ENCODE measurements around the gene ADM5. TPM values are rescaled to one million over a fixed set of nuclear protein-coding genes. Genes with fewer than 3 reads are reported as not detected.
A peak's percentile ranks its signal among the peaks of the same experiment; 100 is the strongest.

ADM5 gene
- total RNA-seq, 1 experiment from 2014 or later = 4.7 TPM

- no TSS peak for BruUV-seq (replicated peaks)
- intact Hi-C loops (cut with micrococcal nuclease; ENCODE audit: unreplicated experiment) (no loop called here), in situ Hi-C loops (cut with HindIII; ENCODE audit: low pct_unique_long_range_greater_than_20kb, low sequenced_read_pairs) (no loop called here)
- Histone ChIP-seq H3K9me3 (ENCODE audit: control insufficient read depth, insufficient read depth, low read depth, low read length) (no peaks in the 10 kb centered on the region), H3K36me3 (ENCODE audit: control insufficient read depth, insufficient read depth, low read length) (no peaks in the 10 kb centered on the region), H3K27ac (ENCODE audit: low read length) (no peak within 1 kb of the TSS), H3K4me1 (ENCODE audit: control insufficient read depth, insufficient read depth, low read length) (no peaks in the 10 kb centered on the region), H3K27me3 (ENCODE audit: control insufficient read depth, insufficient read depth, low read length) (no peaks in the 10 kb centered on the region), H3K4me3 (ENCODE audit: low read depth in 2 of 2, low read length in 2 of 2) (peak within 1 kb of the TSS in 1 of 2 experiments; percentile 33; a peak in 1 of 4 replicates)
- POLR2A ChIA-PET = no interaction called here
- CTCF ChIA-PET = no interaction called here
- no peak for ATAC-seq
- TF ChIP-seq SIN3A (IDR thresholded peaks at IDR 0.05; ENCODE audit: borderline replicate concordance, insufficient read depth, low read depth, low read length) = no peak
- DNase-seq (ENCODE audit: low read depth, low spot score) = no peak
Measured at GRCh38 chr19:49690656-49691242, 1.4 kb downstream of the ADM5 start, which contains the start of gene CPT1C. Gene CPT1C (plus strand): TSS chr19:49691116. CDS start chr19:49692253, 1,137 bp downstream.

- POLR2A ChIA-PET = no interaction called here
- Histone ChIP-seq H3K36me3 (ENCODE audit: control insufficient read depth, insufficient read depth, low read length) (no peaks in the 10 kb centered on the region), H3K4me1 (ENCODE audit: control insufficient read depth, insufficient read depth, low read length) (no peaks in the 10 kb centered on the region), H3K27me3 (ENCODE audit: control insufficient read depth, insufficient read depth, low read length) (no peaks in the 10 kb centered on the region), H3K9me3 (ENCODE audit: control insufficient read depth, insufficient read depth, low read depth, low read length) (no peaks in the 10 kb centered on the region), H3K27ac (ENCODE audit: low read length) (no peak overlapping the region), H3K4me3 (ENCODE audit: low read depth in 2 of 2, low read length in 2 of 2) (peak overlapping the region in 1 of 2 experiments; percentile 33; a peak in 1 of 4 replicates)
- no peak for TF ChIP-seq CTCF (IDR thresholded peaks at IDR 0.05)
- TF ChIP-seq SIN3A (IDR thresholded peaks at IDR 0.05; ENCODE audit: borderline replicate concordance, insufficient read depth, low read depth, low read length) = no peak
- ATAC-seq (no peak), DNase-seq (ENCODE audit: low read depth, low spot score) (no peak)
- CTCF ChIA-PET = no interaction called here
- no TSS peak for BruUV-seq (replicated peaks)
- in situ Hi-C loops (cut with HindIII; ENCODE audit: low pct_unique_long_range_greater_than_20kb, low sequenced_read_pairs) (no loop called here), intact Hi-C loops (cut with micrococcal nuclease; ENCODE audit: unreplicated experiment) (no loop called here)
Measured at GRCh38 chr19:49691243-49692146, 2.1 kb downstream of the ADM5 start.

GRCh38 chr19:49692147-49692506 lies 2.7 kb downstream of the ADM5 start:
- TF ChIP-seq SIN3A (IDR thresholded peaks at IDR 0.05; ENCODE audit: borderline replicate concordance, insufficient read depth, low read depth, low read length) (no peak), CTCF (IDR thresholded peaks at IDR 0.05) (no peak), POLR2AphosphoS5 (IDR thresholded peaks at IDR 0.05; ENCODE audit: low read depth, low read length) (no peak), TCF7L2 (IDR thresholded peaks at IDR 0.05; ENCODE audit: low read depth, low read length) (no peak), REST (IDR thresholded peaks at IDR 0.05; ENCODE audit: insufficient read depth in 1 of 2, low read depth in 2 of 2, low read length in 1 of 2) (no peak)
- CTCF ChIA-PET = interaction anchor here (0.6 kb wide), 1 partner anchor 9 kb away, joined by 9 read pairs; no protein-coding TSS in a partner anchor
- H3K27me3 ChIP-seq (ENCODE audit: control insufficient read depth, insufficient read depth, low read length) = no peaks in the 10 kb centered on the region
- H3K4me1 ChIP-seq (ENCODE audit: control insufficient read depth, insufficient read depth, low read length) = no peaks in the 10 kb centered on the region
- no peaks in the 10 kb centered on the region for H3K36me3 ChIP-seq (ENCODE audit: control insufficient read depth, insufficient read depth, low read length)
- in situ Hi-C loops (cut with HindIII; ENCODE audit: low pct_unique_long_range_greater_than_20kb, low sequenced_read_pairs) (no loop called here), intact Hi-C loops (cut with micrococcal nuclease; ENCODE audit: unreplicated experiment) (no loop called here)
- POLR2A ChIA-PET = no interaction called here
- no TSS peak for BruUV-seq (replicated peaks)
- H3K27ac ChIP-seq (ENCODE audit: low read length) = no peak overlapping the region
- DNase-seq (ENCODE audit: low read depth, low spot score) (no peak), ATAC-seq (no peak)
- no peaks in the 10 kb centered on the region for H3K9me3 ChIP-seq (ENCODE audit: control insufficient read depth, insufficient read depth, low read depth, low read length)
- peak overlapping the region in 1 of 2 experiments; percentile 33; a peak in 1 of 4 replicates for H3K4me3 ChIP-seq (ENCODE audit: low read depth in 2 of 2, low read length in 2 of 2)

All from Panc1 (cell line).